HG03558 (cell line): ENCODE measurements around the gene NLRP3.
A peak's percentile ranks its signal among the peaks of the same experiment; 100 is the strongest.

Experiments
- ATAC-seq: cut with Tn5 transposase; IDR thresholded peaks from one replicate; pipeline ENCODE4 v1.9.1; 2021; ENCODE audit warnings: moderate number of reproducible peaks; ENCODE audit not compliant: unreplicated experiment; ENCODE audit errors: extremely low read depth

Gene NLRP3

GRCh38 chr1:247435030-247435758, 19.2 kb downstream of the NLRP3 start:
- no peak for ATAC-seq

GRCh38 chr1:247435759-247436147, 19.8 kb downstream of the NLRP3 start:
- ATAC-seq: no peak

- no peak for ATAC-seq
Measured at GRCh38 chr1:247437551-247438505, 21.9 kb downstream of the NLRP3 start.

- peak; percentile 95 for ATAC-seq
Measured at GRCh38 chr1:247440001-247440620, 24.1 kb downstream of the NLRP3 start.

- no peak for ATAC-seq
Measured at GRCh38 chr1:247441606-247442005, 25.6 kb downstream of the NLRP3 start.

- no peak for ATAC-seq
Measured at GRCh38 chr1:247442164-247442563, 26.2 kb downstream of the NLRP3 start.

- no peak for ATAC-seq
Measured at GRCh38 chr1:247443641-247444040, 27.7 kb downstream of the NLRP3 start.

- ATAC-seq: no peak
Measured at GRCh38 chr1:247444571-247444970, 28.6 kb downstream of the NLRP3 start.

- no peak for ATAC-seq
Measured at GRCh38 chr1:247445526-247446356, 29.8 kb downstream of the NLRP3 start.

- no peak for ATAC-seq
Measured at GRCh38 chr1:247447162-247447909, 31.4 kb downstream of the NLRP3 start.

GRCh38 chr1:247448107-247448791, 32.3 kb downstream of the NLRP3 start:
- ATAC-seq: no peak

GRCh38 chr1:247451388-247452010, 35.5 kb downstream of the NLRP3 start:
- ATAC-seq: no peak

GRCh38 chr1:247452447-247453039, 36.6 kb downstream of the NLRP3 start:
- no peak for ATAC-seq

- no peak for ATAC-seq
Measured at GRCh38 chr1:247453245-247453644, 37.3 kb downstream of the NLRP3 start.

GRCh38 chr1:247453997-247454396, 38.0 kb downstream of the NLRP3 start:
- no peak for ATAC-seq

- no peak for ATAC-seq
Measured at GRCh38 chr1:247456021-247456420, 40.0 kb downstream of the NLRP3 start.

GRCh38 chr1:247456914-247457639, 41.1 kb downstream of the NLRP3 start:
- ATAC-seq: no peak
